Neural cell (in vitro differentiated cells): ENCODE measurements around the gene SSR2.

Experiments
- CTCF ChIP-seq: fragments of 450-650 bp; IDR thresholded peaks from 2 replicates; pipeline ENCODE4 v1.5.1; 2014; ENCODE audit warnings: antibody characterized with exemption, mild to moderate bottlenecking, moderate library complexity; ENCODE audit not compliant: poor library complexity, severe bottlenecking
- EP300 ChIP-seq: fragments of 450-650 bp; conservative IDR thresholded peaks from 2 replicates; pipeline ENCODE4 v1.6.1; 2014; ENCODE audit warnings: antibody characterized with exemption, mild to moderate bottlenecking, moderate library complexity; ENCODE audit not compliant: poor library complexity, severe bottlenecking
- EZH2 ChIP-seq: fragments of 200-600, 300-800 bp; shearing (Covaris generic), sonication (generic); IDR thresholded peaks from 2 replicates; pipeline ENCODE4 v1.6.1; 2014; ENCODE audit warnings: antibody characterized with exemption, low read length, borderline replicate concordance, mild to moderate bottlenecking; ENCODE audit not compliant: insufficient read depth, poor library complexity, severe bottlenecking
- POLR2AphosphoS5 ChIP-seq: IDR thresholded peaks from 2 replicates; pipeline ENCODE4 v1.6.1; 2012
- RAD21 ChIP-seq: fragments of 450-650 bp; conservative IDR thresholded peaks from 2 replicates; pipeline ENCODE4 v1.6.1; 2014; ENCODE audit warnings: antibody characterized with exemption, mild to moderate bottlenecking, moderate library complexity
- REST ChIP-seq: IDR thresholded peaks from 2 replicates; pipeline ENCODE4 v1.6.1; 2012; ENCODE audit warnings: borderline replicate concordance
- TAF1 ChIP-seq: IDR thresholded peaks from 2 replicates; pipeline ENCODE4 v1.6.1; 2012; ENCODE audit warnings: low read depth

GRCh38 chr1:155981266-155982088, 39.3 kb downstream of the SSR2 start:
- TF ChIP-seq CTCF, result no peak
- no peak for TF ChIP-seq TAF1
- no peak for TF ChIP-seq REST
- no peak for TF ChIP-seq RAD21
- no peak for TF ChIP-seq EZH2
- TF ChIP-seq POLR2AphosphoS5, result no peak
- no peak for TF ChIP-seq EP300
